ENCODE results near the gene PPP1R17.

The PPP1R17 gene

DNA sequence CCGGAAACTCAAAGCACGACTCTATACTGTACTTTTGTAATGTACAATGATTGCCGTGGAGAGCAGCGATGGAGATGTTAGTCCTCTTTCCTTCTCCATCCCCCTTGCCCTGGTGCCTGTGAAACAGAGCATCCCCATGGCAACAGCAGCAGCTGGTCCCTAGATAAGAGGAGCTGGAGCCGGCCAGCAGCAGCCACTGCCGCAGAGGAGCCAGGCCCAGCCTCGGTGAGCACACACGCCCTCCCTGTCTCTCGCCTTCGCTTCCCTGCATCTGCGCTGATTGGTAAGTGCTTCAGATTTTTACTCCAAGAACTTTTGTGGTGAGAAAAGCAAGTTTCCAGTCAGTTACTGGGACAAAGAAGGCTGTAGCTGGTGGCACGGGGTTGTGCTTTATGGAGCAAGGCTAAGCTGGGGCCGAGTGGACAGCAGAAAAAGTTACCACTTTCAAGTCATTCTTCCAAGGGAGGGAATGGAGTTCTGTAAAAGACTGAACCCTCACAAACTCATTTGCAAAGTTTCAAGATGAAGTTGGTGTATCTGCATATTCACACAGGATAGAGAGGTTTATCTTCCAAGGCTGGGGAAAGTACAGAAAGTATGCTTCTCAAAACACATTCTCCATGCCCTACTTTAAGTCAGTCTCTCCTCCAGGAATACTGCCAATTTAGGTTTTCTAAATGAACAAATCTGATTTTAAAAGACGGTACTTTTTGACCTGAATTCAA lies at the start of gene PPP1R17:
PPP1R17 (plus strand) TSS at position 192 of the 725 bp plus-strand sequence. CDS start 5,227 bp downstream, outside the sequence.
- H3K9ac ChIP-seq (ENCODE audit: low read depth, low read length) = no peak within 1 kb of the TSS
- H3K9me3 ChIP-seq (ENCODE audit: control insufficient read depth, insufficient read depth, low read length) = no peaks in the 10 kb centered on the region
- H3K36me3 ChIP-seq (ENCODE audit: insufficient read depth, low read length) = no peaks in the 10 kb centered on the region
- peaks cover 39% of the 10 kb centered on the region for H3K4me1 ChIP-seq (ENCODE audit: insufficient read depth, low read length)

DNA sequence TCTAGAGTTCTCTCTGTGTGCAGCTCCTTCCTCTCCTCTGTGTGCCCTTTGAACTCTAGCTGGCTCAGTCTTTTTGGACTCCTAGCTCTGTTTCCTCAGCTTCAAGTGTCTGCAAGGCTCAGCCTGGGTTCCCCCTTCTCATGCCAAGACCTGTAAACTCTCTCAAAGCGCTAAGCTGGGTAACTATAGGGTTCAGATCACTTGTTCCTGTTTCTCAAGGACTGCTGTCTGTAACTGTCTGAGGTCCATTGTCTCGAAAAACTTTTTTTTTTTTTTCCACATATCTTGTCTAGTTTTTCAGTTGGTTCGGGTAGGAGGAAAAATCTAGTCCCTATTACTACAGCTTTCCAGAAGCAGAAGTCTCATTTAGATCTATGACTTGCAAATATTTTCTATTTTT lies 46.6 kb upstream of the PPP1R17 start:
- no peak overlapping the region for H3K9ac ChIP-seq (ENCODE audit: low read depth, low read length)
- H3K36me3 ChIP-seq (ENCODE audit: insufficient read depth, low read length) = no peaks in the 10 kb centered on the region
- H3K9me3 ChIP-seq (ENCODE audit: control insufficient read depth, insufficient read depth, low read length) = no peaks in the 10 kb centered on the region
- no peaks in the 10 kb centered on the region for H3K4me1 ChIP-seq (ENCODE audit: insufficient read depth, low read length)

DNA sequence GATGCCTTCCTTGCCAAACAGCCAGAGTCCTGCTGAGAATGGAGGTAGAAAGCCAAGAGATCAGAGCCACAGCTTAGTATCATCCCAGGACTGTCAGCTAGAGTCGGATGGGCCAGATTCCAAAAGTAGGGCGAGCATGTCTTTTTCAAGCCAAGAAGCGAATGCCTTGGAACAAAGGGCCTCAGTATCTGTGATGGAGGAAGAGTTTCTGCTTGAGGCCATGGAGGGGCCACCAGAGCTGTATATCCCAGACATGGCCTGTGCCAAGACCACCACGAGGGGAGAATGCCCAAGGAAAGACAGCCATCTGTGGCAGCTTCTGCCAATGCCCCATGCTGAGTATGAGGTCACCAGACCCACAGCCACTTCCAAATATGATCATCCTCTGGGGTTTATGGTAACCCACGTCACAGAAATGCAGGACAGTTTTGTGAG lies 44.3 kb upstream of the PPP1R17 start:
- Histone ChIP-seq H3K36me3 (ENCODE audit: insufficient read depth, low read length) (no peaks in the 10 kb centered on the region), H3K9me3 (ENCODE audit: control insufficient read depth, insufficient read depth, low read length) (no peaks in the 10 kb centered on the region), H3K9ac (ENCODE audit: low read depth, low read length) (no peak overlapping the region), H3K4me1 (ENCODE audit: insufficient read depth, low read length) (peaks cover 6% of the 10 kb centered on the region)

DNA sequence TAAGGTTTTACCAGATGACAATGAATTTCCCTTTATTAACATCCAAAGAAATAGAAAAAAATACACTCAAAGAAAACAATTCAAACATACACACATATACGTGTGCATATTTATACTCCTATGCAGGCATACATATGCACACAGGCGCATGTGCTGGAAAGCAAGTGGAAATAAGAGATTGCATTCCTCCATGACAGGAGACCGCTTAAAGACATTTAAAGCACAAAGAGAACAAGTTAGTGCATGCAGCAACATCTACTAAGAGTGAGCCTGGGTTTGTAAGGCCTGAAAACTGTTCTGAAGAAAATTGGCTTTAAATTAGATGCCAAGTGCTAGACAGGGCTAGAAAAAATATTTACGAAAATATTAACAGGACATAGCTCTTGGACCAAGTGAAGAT lies 40.1 kb upstream of the PPP1R17 start:
- H3K9ac ChIP-seq (ENCODE audit: low read depth, low read length) = no peak overlapping the region
- no peaks in the 10 kb centered on the region for H3K9me3 ChIP-seq (ENCODE audit: control insufficient read depth, insufficient read depth, low read length)
- peaks cover 22% of the 10 kb centered on the region for H3K4me1 ChIP-seq (ENCODE audit: insufficient read depth, low read length)
- H3K36me3 ChIP-seq (ENCODE audit: insufficient read depth, low read length) = no peaks in the 10 kb centered on the region

DNA sequence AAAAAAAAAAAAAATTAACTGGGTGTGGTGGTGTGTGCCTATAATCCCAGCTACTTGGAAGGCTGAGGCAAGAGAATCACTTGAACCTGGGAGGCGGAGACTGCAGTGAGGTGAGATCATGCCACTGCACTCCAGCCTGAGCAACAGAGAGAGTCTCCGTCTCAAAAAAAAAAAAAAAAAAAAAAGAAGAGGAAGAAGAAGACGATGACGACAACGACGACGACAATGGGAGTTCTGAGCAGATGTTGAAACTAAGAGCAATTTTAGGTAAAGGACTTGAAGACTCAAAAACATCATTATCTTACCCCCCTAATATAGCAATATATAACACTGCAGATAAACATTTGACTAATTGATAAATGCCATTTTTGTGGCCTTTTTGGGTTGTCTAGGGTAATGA lies 39.5 kb upstream of the PPP1R17 start:
- peaks cover 23% of the 10 kb centered on the region for H3K4me1 ChIP-seq (ENCODE audit: insufficient read depth, low read length)
- no peaks in the 10 kb centered on the region for H3K9me3 ChIP-seq (ENCODE audit: control insufficient read depth, insufficient read depth, low read length)
- H3K9ac ChIP-seq (ENCODE audit: low read depth, low read length) = no peak overlapping the region
- H3K36me3 ChIP-seq (ENCODE audit: insufficient read depth, low read length) = 0 out of 2 replicates have a peak, but pooled peaks cover 3% of the 10 kb centered on the region

DNA sequence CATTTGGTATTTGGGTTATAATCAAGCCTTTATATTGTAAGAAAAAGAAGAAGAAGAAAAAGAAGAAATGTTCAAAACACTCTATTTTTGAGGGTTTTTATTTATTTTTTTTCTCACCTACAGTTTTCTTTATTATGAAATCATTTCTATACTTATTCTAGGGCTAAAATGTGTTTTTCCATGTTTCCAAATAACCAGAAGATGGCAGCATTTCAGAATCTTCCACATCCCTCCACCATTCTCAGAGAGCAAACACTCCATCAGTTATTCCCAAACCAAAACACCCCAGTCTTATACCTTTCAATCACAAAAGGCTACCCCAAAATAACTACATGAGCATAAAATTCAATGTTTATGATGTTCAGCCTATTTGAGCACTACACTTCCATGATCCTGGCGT lies 38.7 kb upstream of the PPP1R17 start:
- Histone ChIP-seq H3K9ac (ENCODE audit: low read depth, low read length) (no peak overlapping the region), H3K4me1 (ENCODE audit: insufficient read depth, low read length) (peaks cover 23% of the 10 kb centered on the region), H3K9me3 (ENCODE audit: control insufficient read depth, insufficient read depth, low read length) (no peaks in the 10 kb centered on the region), H3K36me3 (ENCODE audit: insufficient read depth, low read length) (0 out of 2 replicates have a peak, but pooled peaks cover 3% of the 10 kb centered on the region)

DNA sequence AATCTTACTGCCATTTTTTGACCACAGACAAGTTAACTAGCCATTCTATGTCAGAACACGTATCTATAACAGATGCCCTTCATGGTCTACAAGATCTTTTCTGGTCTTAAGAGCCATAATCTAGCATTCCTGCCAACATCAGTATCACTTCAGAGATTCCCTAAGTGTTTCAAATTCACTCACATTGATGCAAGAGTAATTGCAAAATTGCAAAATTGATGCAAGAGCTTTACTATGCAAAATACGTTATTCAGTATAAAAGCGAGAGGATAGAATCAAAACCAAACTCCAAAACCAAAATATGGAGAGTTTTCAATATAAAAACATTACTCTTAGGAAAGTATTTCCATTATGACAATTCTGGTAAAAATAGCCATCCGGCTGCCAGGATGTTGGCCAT lies 38.1 kb upstream of the PPP1R17 start:
- Histone ChIP-seq H3K9me3 (ENCODE audit: control insufficient read depth, insufficient read depth, low read length) (no peaks in the 10 kb centered on the region), H3K4me1 (ENCODE audit: insufficient read depth, low read length) (peaks cover 23% of the 10 kb centered on the region), H3K36me3 (ENCODE audit: insufficient read depth, low read length) (0 out of 2 replicates have a peak, but pooled peaks cover 3% of the 10 kb centered on the region), H3K9ac (ENCODE audit: low read depth, low read length) (no peak overlapping the region)

DNA sequence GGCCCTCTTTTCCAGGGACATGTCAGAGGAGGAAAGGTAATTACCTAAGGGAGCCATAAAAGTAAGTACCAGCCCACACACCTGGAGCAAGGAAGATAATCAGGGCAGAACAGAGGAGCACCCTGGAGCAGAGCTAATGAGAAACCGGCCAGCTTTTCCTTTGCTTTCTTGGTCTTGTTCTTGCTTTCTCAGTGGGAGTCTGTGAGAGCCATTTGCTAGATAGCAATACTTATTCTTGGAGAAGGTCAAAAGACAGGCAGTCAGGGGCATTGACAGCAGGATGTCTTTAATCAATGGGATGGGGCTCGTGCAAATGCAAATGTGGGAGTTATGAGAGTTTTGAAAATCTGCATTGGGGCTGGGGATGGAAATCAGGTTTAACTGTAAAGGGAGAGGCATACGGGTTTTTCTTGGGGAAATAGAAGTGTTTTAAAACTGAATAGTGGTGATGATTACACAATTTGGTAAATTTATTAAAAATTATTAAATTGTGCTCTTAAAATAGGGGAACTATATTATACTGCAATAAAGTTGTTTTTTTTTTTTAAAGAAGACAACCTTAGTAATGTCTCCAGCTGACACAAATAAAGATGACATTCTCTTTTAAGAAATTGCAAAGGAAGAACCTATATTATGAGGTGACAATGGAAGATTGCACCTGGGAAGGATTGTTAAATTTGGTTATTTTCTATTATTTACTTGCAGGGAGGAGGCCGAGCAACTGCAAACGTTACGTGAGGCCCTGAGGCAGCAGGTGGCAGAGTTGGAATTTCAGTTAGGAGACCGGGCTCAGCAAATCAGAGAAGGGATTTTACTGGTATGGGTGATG lies 35.6 kb upstream of the PPP1R17 start:
- 0 out of 2 replicates have a peak, but pooled peaks cover 3% of the 10 kb centered on the region for H3K36me3 ChIP-seq (ENCODE audit: insufficient read depth, low read length)
- H3K9me3 ChIP-seq (ENCODE audit: control insufficient read depth, insufficient read depth, low read length) = no peaks in the 10 kb centered on the region
- H3K9ac ChIP-seq (ENCODE audit: low read depth, low read length) = no peak overlapping the region
- peaks cover 19% of the 10 kb centered on the region for H3K4me1 ChIP-seq (ENCODE audit: insufficient read depth, low read length)

DNA sequence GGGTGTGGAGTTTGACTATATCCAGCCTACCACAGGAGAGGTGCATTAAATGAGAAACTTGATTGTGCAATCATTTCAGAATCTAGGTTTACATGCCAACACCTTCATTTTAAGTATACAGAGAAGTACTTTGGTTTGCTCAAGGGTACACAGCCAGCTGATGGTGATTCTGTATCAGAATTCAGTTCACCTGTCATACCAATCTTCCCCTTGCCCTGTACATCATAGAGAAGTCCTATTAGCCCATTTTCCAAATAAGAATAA lies 35.0 kb upstream of the PPP1R17 start:
- no peaks in the 10 kb centered on the region for H3K9me3 ChIP-seq (ENCODE audit: control insufficient read depth, insufficient read depth, low read length)
- no peak overlapping the region for H3K9ac ChIP-seq (ENCODE audit: low read depth, low read length)
- peaks cover 17% of the 10 kb centered on the region for H3K4me1 ChIP-seq (ENCODE audit: insufficient read depth, low read length)
- 0 out of 2 replicates have a peak, but pooled peaks cover 3% of the 10 kb centered on the region for H3K36me3 ChIP-seq (ENCODE audit: insufficient read depth, low read length)

DNA sequence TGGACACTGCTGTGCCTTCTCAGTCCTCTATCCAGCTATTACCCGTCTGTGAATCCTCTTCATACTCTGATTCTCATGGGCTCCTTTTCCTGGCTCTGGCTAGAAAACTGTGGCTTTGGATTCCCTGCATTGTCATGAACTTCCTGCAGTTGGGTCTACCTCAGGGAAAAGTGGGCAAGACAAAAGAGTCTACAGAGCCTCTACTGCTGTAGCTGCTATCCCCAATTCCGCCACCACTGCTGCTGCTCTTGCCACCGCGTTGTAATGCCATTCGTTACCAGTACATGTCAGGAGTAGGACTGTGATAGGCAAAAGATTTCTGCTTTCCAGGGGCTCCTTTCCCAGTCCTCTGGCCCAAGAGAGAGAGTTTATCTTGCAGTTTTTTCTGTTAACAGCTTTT lies 23.9 kb upstream of the PPP1R17 start:
- H3K9ac ChIP-seq (ENCODE audit: low read depth, low read length) = no peak overlapping the region

DNA sequence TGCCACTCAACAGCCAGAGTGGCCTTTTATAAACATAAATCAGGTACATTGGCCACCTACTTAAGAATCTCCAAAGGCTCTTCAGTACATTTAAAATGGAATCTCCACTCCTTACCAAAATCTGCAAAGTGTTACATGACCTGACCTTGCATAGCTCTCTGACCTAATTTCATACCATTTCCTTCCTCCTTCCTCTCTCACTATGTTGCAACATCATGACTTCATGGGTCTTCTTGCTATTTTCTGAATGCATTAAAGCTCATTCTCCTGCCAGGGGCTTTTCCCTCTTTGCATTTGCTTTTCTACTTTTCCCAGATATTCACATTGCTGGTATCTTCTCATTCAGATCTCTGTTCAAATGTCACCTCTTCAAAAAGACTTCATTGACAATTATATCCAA lies 22.1 kb upstream of the PPP1R17 start:
- H3K36me3 ChIP-seq (ENCODE audit: insufficient read depth, low read length) = no peaks in the 10 kb centered on the region
- H3K4me1 ChIP-seq (ENCODE audit: insufficient read depth, low read length) = peaks cover 11% of the 10 kb centered on the region

More for the DNA sequence above, 23.9 kb upstream of the PPP1R17 start:
- H3K9me3 ChIP-seq (ENCODE audit: control insufficient read depth, insufficient read depth, low read length) = no peaks in the 10 kb centered on the region; the same call in 1 of the 2 replicates
- no peaks in the 10 kb centered on the region for H3K36me3 ChIP-seq (ENCODE audit: insufficient read depth, low read length)
- H3K4me1 ChIP-seq (ENCODE audit: insufficient read depth, low read length) = peaks cover 10% of the 10 kb centered on the region

DNA sequence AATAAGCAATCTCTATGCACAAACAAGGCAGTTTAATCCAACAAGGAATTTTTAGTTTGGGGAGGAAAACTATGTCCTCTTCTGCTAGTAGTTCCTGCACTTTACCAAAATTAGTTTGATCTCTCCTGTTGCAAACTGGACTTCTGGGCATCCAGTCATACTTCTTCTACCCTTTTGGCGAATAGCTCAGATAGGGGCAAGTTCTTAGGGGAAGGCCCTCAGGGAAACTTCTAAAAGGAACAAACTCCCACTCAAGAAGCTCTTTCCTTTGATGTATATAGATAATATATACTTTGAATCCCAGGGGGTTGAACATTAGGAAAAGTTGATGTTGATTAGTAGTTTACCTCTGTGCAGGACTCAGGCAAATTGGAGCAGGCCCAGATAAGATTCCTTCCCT lies 21.5 kb upstream of the PPP1R17 start:
- no peak overlapping the region for H3K9ac ChIP-seq (ENCODE audit: low read depth, low read length)
- no peaks in the 10 kb centered on the region for H3K36me3 ChIP-seq (ENCODE audit: insufficient read depth, low read length)
- peaks cover 11% of the 10 kb centered on the region for H3K4me1 ChIP-seq (ENCODE audit: insufficient read depth, low read length)
- no peaks in the 10 kb centered on the region for H3K9me3 ChIP-seq (ENCODE audit: control insufficient read depth, insufficient read depth, low read length)

More for the DNA sequence above, 22.1 kb upstream of the PPP1R17 start:
- Histone ChIP-seq H3K9me3 (ENCODE audit: control insufficient read depth, insufficient read depth, low read length) (no peaks in the 10 kb centered on the region), H3K9ac (ENCODE audit: low read depth, low read length) (no peak overlapping the region)

DNA sequence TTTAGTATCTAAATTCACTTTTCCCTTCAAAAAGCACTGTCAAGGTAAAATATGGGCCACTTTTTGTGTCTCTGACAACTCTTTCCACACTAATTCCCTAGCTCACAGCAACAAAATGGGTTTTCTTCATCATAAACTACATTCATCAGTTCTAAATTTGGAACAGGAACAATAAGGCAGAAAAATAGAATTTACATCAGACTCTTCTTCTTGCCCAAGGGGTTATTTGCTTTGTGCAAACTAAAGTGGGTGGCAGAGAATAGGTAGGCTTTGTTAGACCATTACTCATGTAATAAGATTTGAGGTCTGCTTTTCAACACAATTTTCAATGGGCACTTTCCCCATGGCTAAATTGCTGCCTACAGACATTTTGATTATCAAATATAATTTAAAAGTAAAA lies 17.6 kb upstream of the PPP1R17 start:
- Histone ChIP-seq H3K36me3 (ENCODE audit: insufficient read depth, low read length) (no peaks in the 10 kb centered on the region), H3K9ac (ENCODE audit: low read depth, low read length) (no peak overlapping the region), H3K9me3 (ENCODE audit: control insufficient read depth, insufficient read depth, low read length) (no peaks in the 10 kb centered on the region), H3K4me1 (ENCODE audit: insufficient read depth, low read length) (peaks cover 8% of the 10 kb centered on the region; the same call in 1 of the 2 replicates)

DNA sequence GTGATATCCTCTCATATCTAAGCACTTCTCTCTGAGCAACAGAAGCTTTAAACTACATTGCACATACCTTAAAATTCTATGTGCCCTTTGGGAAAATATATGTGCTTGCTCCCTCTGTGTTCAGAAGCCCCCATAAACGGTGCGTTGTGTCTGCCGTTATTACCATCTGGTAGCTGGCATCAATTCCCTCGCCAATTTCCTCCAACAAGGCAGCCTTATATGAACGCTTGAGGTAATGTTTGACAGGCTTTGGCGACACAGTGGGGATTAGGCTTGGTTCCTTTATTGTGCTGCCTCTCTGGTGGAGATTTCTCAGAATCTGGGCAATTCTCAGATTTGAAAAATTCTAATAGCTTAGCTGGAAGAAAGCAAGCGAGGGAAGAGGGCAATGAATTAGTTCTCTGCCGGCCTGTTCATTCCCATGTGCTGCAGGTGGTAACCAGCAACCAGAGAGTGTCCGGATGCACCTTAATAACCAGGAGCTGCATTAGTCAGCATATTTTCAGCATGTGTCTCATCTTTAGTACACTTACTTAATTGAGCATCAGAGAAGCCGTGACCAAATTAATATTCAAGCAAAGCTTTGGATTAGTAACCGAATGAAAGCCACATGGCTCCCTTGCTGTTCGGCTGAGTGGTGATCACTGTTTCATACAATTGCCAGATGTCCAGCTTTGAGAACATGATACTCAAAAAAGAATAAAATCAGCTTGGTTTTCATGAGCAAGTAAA lies 7.3 kb upstream of the PPP1R17 start:
- Histone ChIP-seq H3K9me3 (ENCODE audit: control insufficient read depth, insufficient read depth, low read length) (no peaks in the 10 kb centered on the region), H3K9ac (ENCODE audit: low read depth, low read length) (no peak overlapping the region), H3K4me1 (ENCODE audit: insufficient read depth, low read length) (peaks cover 5% of the 10 kb centered on the region), H3K36me3 (ENCODE audit: insufficient read depth, low read length) (no peaks in the 10 kb centered on the region)
